SH-SY5Y (cell line): Measurements from ENCODE around the gene MR1.

Experiments
- GATA2 ChIP-seq: IDR thresholded peaks from 2 replicates; pipeline ENCODE4 v1.6.1; 2011; ENCODE audit warnings: mild to moderate bottlenecking, low read depth, low read length
- GATA3 ChIP-seq: IDR thresholded peaks from 2 replicates; pipeline ENCODE4 v1.6.1; 2011; ENCODE audit warnings: low read depth, mild to moderate bottlenecking, low read length, moderate library complexity

Gene MR1

DNA sequence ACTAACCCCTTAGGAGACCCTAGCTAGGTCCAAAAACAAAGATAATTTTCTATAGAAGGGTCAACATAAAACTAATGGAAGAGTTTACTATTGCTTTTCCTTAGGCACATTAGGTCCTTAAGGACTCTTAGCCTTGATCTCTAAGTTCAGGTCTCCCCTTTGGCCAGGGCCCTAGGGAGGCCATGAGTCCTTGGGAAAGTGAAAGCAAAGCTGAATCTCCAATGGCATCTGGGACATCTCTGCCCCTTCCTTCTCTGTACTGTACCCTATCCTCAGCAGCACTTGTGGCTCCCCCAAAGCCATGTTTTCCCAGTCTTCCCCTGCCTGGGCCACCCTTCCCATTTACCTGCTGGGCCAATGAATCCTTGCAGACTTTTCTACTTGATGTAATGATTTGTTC, 69.1 kb downstream of the MR1 start:
- no peak for TF ChIP-seq GATA3
- 0 out of 2 replicates have a peak, but pooled peaks have one; percentile 9 for TF ChIP-seq GATA2

DNA sequence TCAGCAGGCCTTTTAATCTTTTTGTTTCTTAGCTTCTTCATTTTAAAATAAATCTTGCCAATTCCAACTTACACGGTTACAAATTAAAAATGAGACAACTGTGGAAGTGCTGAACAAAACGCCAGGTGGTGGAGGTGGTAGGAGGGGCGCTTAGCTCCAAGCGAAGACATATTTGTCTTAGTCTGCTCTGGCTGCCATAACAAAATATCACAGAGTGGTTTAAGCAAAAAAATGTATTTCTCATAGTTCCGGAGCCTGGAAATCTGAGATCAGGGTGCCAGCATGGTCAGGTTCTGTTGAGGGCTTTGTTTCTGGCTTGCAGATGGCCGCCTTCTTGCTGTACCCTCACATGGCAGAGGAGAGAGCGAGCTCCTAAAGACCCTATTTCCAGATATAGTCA, 69.6 kb downstream of the MR1 start:
- TF ChIP-seq GATA2 = no peak
- TF ChIP-seq GATA3 = no peak

DNA sequence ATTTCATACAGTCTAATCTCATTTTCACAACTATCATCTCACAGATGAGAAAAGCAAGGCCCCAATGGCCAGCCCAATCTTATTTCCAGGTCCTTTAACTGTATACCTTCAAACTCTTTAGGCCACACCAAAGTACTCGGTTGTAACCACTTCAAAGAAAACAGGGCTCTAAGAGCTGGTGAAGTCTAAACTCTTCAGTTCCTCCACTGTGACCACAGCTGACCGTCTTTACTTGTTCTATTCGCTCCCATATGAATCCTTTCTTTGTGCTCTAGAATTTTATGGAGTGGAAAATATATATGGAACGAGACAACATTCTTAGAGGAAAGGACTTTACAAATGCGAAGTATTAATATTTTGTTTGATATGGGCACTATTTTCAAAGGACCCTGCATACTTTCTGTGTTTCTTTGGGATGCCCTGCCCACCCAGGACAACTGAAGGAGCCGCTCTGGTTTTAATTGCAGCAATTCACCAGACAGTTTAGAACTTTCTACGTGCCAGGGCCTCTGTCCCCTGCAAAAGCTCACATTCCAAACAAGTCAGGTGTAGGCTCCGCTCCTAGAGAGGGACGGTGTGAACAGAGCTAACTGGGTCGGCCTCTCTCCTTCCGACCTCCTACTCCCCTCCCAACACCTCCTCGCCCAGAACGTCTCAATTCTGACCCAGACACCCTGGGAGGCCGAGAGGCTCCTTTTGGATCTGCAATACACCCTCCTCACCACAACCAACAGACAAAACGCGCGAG, 70.4 kb downstream of the MR1 start:
- TF ChIP-seq GATA2 (no peak), GATA3 (no peak)

DNA sequence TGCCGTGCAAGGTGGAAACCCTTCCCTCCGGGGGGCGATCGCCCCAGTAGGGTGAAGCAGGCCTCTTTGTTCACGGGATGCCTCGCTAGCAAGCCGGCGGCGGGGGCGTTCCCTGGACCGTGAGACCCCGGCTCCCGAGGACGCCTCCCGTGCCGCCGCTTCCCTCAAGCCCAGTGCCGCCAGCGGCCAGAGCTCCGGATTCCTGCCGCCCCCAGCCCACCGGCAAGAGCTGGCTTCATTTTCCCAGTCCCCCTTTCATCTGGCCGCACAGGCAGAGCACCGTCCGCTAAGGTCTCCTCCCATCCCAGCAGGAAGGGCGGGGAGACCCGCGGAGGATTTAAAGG, 71.0 kb downstream of the MR1 start:
- TF ChIP-seq GATA3 (no peak), GATA2 (no peak; the same call in 1 of the 2 replicates)

- TF ChIP-seq GATA2 = no peak
- TF ChIP-seq GATA3 = no peak
Measured at GRCh38 chr1:181105134-181106021, 71.6 kb downstream of the MR1 start.

DNA sequence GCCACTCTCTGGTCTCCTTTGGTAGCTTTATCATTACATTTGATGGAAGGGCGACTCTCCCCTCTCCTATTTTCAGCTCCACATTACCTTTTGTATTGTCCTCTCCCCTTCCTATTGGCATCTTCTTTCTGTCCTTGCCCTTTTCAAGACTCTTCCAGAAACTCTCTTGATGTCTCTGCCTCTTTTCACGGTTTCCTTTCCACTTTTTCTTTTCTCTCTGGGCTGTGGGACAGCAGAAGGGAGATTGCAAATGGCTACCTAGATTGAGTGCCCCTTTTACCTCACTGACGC, 72.2 kb downstream of the MR1 start:
- TF ChIP-seq GATA3 (no peak), GATA2 (no peak)

DNA sequence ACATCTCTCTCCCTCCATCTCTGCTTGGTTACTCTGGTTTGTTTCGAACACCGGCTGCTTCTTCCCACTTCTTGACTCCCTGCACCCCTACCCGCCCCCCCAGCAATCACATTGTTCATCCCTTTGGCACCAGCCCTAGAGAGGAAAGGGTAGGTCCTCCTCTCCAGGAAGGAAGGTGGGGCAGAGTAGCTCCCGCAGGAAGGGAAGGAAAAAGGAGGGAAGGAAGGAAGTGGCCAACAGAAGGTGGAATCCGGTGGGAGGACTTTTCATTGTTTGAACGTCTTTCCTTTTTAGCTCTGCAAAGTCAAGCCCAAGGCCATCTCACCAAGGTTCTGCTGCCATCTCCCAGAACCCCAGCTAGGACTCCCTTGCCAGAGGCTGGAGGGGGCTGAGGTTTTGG, 72.7 kb downstream of the MR1 start:
- no peak for TF ChIP-seq GATA2
- TF ChIP-seq GATA3 = no peak

GRCh38 chr1:181107711-181108110, 73.9 kb downstream of the MR1 start:
- TF ChIP-seq GATA3 = no peak
- TF ChIP-seq GATA2 = no peak

DNA sequence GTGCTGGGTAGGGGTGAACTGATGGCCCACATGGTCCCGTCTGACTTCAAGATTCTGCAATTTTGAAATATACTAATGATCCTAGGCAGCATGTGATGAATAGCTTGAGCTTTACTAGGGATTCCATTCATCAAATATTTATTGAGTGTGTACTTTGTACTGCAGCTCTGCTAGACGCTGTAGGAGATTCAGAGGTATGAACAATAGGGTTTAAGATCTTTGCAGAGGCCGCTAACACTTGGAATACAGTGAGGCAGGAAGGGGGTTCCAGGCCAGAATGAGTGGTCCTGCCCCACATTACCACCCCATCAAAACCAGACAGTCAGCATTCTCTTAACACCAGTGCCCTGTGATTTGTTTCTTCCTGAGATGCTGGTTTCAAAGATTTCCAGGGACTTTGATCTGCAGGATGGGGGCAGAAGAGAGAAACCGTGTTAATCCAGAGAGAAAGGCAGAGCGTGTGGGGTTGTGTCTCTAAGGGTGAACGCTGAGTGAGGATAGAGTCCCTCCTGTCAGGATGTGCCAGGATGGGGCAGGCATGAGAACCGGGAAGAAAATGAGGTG, 74.6 kb downstream of the MR1 start:
- TF ChIP-seq GATA2 = no peak

DNA sequence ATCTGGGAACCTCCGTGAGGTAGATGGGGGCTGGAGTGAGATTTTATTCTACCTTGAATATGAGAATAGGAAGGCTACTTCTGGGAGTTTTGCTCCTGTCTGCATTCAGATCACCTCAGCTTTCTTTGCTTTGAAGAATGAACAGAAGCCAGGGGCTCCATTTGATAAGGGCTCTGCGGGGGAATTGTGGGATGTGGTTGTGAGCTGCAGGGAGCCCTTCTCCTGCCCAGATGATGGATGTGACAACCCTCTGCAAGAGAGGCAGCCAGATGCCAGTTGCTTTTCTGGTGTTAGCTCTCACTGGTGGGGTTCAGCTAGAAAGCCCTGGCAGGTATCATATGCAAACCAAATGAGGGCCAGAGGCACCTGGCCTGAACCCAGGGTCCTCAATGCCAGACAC, 76.2 kb downstream of the MR1 start:
- TF ChIP-seq GATA2 = no peak
- no peak for TF ChIP-seq GATA3
